Effector CD8-positive, alpha-beta T cell (primary cell): ENCODE measurements around the gene CHN2.
"Not testable (repeated sequence)": the region's sequence is repeated elsewhere in the genome, so short reads cannot be mapped to it uniquely, and the experiment has no call there.

Experiments
- DNase-seq: peaks from one replicate; lab custom pipeline; 2025; lab: John Stamatoyannopoulos, UW

Gene CHN2

DNA sequence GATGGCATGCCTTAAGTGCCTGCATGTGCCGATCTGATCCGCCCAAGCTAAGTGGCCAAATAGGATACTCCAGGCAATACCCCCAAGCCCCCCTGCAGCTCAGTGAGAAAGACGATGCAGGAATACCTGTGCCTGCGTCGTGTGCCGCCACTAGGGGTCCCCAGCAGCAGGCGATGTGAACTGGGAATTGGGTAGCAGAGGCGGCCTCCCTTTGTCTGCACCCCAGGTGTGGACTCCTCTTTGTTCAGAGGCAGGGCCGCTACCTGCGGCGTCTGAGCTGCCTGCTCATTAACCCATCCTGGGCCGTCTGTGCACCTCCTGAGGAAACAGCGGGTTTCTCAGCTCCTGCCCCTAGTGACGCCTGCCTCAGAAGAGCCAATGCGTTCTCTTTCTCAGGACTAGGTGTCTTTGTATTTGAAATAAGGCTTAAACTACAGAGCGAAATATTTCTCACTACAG lies 4.8 kb upstream of the CHN2 start:
- DNase-seq, result peak; percentile 26

DNA sequence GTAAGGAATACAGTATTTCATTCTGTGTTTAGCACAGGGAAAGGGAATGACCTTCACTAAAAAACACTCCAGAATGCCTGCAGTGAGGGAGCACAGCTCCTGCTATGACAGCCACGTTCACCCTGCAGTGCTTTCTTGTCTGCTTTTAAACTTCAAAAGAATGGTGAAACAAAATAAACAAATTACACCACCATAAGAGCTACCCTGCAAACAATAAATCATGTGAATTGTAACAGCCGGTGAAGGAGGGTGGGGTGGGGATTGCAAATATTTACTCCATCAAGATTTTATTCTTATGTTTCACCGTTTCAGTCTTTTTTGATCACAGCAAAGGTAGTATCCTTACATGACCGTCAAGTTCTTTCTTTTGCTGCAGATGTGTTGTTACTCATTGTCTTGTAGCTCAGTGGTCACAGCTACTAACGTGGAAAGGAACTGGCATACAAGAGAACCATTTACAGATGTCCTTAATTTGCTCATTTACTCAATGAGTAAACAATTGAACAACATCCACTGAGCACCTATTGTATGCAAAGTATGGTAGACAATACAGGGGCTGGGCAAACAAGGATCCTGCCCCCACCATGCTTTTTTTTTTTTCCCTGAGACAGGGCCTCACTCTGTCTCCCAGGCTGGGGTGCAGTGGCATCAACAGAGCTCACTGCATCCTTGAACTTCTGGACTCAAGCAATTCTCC lies 4.1 kb upstream of the CHN2 start:
- no peak for DNase-seq

- no peak for DNase-seq
These were observed 2.3 kb upstream of the CHN2 start for GRCh38 chr7:29192323-29192722.

- no peak for DNase-seq
These were observed 1.8 kb upstream of the CHN2 start for GRCh38 chr7:29192811-29193210.

DNA sequence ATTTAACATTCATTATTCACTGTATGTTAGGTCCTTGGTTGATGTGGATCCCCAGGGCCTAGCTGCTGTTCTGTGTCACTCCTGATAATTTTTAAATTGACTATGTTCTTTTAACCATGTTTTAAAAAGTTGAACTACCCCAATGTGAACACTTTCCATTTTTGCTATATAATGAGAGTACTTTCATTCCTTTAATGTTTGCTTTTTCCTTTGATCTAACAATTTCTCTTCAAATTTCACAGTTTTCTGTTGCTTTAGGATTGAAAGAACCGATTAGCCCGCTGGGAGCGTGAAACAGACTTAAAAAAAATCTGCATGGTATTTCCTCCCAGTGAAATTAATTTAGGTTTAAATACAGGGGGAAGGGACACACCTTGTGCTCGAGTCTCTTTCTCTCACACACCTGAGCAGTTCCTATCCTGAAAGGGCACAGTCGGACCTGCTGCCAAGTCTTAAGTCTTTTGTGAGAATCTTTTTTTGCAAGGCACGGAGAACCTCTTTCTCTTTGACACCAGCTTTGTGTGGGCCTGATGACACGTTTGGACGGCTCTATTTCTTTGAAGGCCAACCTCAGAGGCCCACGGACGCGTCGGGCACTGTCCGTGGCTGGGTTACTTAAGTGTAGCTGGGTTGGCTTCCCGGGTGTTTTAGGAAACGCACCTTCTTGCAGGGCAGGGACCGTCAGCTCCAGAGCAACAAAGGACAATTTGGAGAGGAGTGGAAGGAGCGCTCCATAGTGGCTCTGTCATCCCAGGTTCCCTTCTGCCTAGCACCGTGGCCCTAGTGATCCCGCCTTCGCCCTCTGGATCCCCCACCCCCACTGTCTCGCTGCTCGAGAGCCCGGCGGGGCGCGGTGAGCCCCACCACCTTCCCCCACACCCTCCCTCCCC lies 1.0 kb upstream of the CHN2 start:
- no peak for DNase-seq

DNA sequence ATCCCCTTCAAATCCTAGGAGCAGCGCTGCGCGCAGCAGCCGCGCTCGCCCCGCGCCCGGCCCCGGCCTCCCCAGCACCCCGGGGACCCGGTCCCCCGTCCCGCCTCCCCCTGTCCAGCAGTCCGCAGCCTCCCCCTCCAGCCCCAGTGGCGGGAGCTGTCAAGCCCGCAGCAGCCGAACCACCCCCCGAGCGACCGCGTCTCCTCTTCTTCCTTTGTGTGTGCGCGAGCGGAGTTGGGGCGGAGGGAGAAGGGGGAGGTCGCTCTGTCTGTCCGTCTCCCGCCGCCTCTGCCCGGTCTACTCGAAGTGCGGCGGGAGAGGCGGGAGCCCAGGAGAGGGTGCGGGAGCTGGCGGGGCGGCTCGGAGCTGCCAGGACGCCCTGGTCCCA lies 375 bp upstream of the CHN2 start:
- DNase-seq, result no peak

GRCh38 chr7:29196191-29196590 lies 1.6 kb downstream of the CHN2 start:
- no peak for DNase-seq

DNA sequence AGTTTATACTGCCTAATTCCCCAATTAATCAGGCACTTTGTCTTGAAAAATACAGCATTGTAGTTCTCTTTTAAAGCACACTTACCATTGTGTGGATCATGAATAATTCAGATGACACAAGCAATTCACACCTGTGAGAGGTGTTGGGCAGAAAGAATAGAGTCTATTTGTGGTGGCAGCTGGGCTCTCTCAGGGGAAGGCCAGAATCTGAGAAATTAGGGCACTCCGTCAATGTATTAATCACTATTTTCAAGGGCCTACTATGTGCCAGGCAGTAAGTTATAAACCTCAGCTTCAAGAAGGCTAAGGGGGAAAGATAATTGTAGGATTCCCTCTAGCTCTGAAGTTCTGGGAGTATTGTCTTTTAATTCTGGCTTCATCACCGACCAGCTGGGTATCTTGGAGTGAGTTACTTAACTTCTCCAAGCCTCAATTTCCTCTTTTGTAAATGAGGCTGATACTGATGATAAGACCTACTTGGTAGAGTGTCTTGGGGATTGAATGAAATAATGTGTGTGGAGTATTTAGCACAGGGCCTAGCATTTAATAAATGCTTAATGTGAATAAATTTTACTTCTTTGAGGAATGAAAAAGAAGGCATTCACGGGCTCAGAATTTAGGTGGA lies 2.5 kb downstream of the CHN2 start:
- no peak for DNase-seq

DNA sequence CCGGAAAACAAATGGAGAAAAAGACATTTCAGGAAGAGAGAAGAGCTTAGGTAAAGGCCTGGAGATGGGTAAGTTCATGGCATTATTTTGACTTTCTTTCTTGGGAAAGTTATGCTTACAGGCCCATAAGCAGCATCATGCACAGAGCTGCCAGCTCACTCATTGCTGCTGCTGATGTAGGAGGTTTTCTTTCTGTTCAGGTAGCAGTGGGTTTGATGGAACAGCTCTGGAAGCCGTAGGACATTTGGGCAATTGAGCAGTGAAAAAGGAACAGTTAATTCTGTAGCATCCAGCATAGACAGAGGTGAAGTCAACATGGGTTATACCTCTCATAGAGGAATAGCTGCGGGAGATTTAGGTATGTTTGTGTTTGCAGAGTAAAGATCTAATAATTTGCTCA lies 3.3 kb downstream of the CHN2 start:
- DNase-seq, result no peak

DNA sequence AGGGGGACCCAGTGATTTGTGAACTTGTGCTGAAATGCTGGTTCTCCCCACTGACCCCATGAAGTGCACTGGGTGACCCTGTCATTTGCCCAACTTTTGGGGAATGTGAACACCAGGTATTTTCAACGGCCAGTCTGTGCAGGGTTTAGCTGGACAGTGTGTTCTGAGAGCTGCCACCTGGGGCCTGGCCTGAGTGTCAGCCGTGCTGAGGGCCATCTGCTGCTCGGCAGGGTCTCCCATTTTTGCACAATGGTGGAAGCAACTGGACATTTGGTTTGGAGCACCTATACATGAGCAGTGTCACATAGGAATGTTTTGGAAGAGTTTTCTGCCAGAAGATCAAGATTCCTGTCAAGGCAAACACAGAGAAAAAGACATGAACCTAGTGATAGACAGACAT lies 5.2 kb downstream of the CHN2 start:
- DNase-seq, result no peak

DNA sequence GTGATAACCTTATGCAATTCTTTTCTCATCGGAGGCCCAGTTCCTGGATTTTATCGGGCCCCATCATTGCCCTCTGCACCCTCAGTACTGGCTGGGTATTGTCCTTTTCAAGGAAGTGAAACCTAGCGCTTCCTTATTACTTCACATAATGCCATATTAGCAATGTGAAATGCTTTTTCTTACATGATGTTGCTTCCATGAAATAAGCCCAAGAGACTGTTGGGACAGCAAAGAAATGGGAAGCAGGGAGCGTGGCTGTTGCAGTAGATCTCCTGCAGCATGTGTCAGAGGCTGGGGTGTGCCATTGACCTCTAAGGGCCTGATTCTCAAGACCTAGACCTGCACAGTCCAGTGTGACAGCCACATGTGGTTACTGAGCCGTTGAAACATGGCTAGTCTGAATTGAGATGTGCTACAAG lies 8.1 kb downstream of the CHN2 start:
- DNase-seq, result no peak

- DNase-seq, result no peak
These were observed 10.1 kb downstream of the CHN2 start for GRCh38 chr7:29204491-29205272.

DNA sequence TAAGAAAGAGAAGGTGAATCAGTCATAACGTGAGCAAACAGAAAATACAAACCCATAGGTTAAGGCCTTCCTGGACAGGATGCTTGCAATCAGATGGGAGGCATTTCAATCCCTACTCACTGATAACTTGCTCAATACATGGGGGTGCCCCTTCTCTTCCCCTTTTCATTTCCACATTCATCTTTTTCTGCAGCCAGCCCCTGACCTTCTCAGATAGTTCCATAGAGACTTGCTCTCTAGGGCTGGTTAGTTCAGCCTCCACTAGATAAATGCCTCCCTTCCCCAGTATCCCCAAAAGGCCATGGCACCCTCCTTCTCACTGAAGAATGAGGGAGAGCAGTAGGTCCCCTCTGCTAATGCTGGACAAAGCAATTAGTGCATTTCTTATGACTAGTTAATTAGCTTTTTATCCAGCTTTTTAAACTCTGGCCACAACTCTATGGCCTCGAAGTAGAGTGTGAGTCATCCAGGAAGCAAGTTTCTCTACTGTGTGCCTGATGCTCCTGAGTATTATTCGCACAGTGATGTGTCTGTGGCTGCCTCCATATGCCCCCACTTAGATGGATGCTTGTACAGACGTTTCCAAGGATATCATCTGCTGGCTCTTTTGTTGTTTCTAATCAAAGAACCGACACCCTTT lies 12.7 kb downstream of the CHN2 start:
- no peak for DNase-seq

GRCh38 chr7:29208410-29209250 lies 14.1 kb downstream of the CHN2 start:
- no peak for DNase-seq

- DNase-seq, result no peak
These were observed 15.2 kb downstream of the CHN2 start for GRCh38 chr7:29209745-29210144.

DNA sequence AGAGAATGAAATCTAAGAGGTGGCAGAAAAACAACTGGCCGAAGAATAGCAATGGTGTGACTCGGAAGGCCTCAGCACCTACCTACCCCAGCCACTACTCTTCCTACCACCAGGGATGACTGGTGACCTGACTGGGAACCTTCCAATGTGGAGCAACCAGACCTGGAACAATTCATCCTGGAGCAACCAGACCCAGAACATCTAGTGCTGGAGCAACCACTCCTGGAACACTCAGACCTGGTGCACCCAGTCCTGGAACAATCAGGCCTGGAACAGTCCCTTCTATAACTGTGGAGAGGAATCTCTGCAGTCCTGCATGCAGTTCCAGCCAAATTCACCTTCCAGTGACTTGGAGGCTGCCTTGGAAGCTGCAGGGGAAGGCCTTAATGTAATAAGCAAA lies 18.2 kb downstream of the CHN2 start:
- not testable (repeated sequence) for DNase-seq

- DNase-seq, result no peak
These were observed 19.5 kb downstream of the CHN2 start for GRCh38 chr7:29214056-29214455.

DNA sequence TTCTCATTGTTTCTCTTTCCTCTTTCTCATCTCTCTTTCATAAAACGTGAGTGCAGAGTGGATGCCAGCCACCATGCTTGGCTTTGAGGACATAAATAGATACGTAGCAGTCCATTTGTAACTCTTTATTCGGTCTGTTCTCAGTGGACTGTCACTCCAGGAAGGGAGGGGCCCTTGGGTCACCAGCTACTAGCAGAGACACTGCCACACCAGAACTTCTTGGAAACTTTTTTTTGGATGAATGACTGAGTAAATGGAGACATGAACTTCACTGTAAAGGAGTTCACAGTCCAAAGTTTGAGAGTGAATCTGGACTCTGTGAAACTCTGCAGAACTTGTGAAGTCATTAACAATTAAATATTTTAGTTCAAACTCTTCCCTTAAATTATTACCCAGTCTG lies 20.2 kb downstream of the CHN2 start:
- DNase-seq, result no peak

- DNase-seq, result no peak
These were observed 21.6 kb downstream of the CHN2 start for GRCh38 chr7:29216128-29216527.

DNA sequence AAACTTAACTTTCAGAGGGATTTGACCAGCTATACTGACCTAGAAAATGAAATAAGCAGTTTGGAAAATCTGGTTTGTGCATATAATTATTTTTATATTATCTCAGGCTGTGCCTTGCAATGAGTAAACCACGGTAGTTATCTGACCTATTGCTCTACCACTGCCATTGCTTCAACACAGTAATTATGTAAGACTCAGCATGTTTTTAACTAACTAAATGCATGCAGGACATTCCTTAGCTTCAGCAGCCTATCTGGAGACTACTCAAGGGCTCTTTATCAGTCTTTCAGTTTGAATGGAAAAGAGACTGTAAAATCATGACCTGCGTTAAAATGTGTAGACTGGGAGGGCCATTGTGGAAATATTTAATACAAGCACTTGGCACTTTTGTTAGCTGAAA lies 22.5 kb downstream of the CHN2 start:
- DNase-seq, result no peak

- DNase-seq, result no peak
These were observed 30.2 kb downstream of the CHN2 start for GRCh38 chr7:29224726-29225125.
